GM12878 (cell line): ENCODE measurements around the gene DENND1C. TPM values are rescaled to one million over a fixed set of nuclear protein-coding genes. Genes with fewer than 3 reads are reported as not detected.

Source experiments
- ATAC-seq: fragments of 200-7000 bp; cut with Tn5 transposase; 3 replicates; pipeline ENCODE4 v1.9.1; 2020; ENCODE audit warnings: mild to moderate bottlenecking, moderate library complexity
- BruUV-seq: library from RNA; stranded (reverse); fragments of 400-500 nt; replicated peaks from 2 replicates; lab custom pipeline; 2021; lab: Mats Ljungman, UMichigan
- CTCF ChIA-PET: fragments of 300-600 bp; sonication (Branson Sonifier 250); formaldehyde crosslinking; extraction: SDS; loops from one replicate; lab custom pipeline; 2021; ENCODE audit warnings: inconsistent platforms; lab: Yijun Ruan, JAX
- POLR2A ChIA-PET: fragments of 350-600 bp; formaldehyde crosslinking; extraction: SDS; loops from one replicate; lab custom pipeline; 2021; ENCODE audit warnings: inconsistent platforms; lab: Charles Lee
- RAD21 ChIA-PET: fragments of 300-600 bp; sonication (Branson Sonifier 250); formaldehyde crosslinking; loops from one replicate; lab custom pipeline; 2023; ENCODE audit warnings: antibody characterized with exemption; ENCODE audit not compliant: unreplicated experiment; lab: Charles Lee
- SMC1A ChIA-PET: fragments of 300-600 bp; sonication (Branson Sonifier 250); formaldehyde crosslinking; loops from one replicate; lab custom pipeline; 2023; ENCODE audit not compliant: unreplicated experiment, uncharacterized antibody; lab: Charles Lee
- DNase-seq: peaks from one replicate; pipeline ENCODE4 v3.0.0-alpha.2; 2011; ENCODE audit warnings: low read depth, low spot score
- FAIRE-seq: peaks from 3 replicates; lab custom pipeline; 2011; peaks lifted over from hg19 to GRCh38; lab: Jason Lieb, UNC
- H2AFZ ChIP-seq: 2 replicates; pipeline ENCODE4 v1.6.0; 2011; ENCODE audit warnings: low read depth, low read length, control low read depth; ENCODE audit not compliant: control insufficient read depth
- H3K27ac ChIP-seq: 2 replicates; pipeline ENCODE4 v1.5.1; 2011; ENCODE audit warnings: control low read depth; ENCODE audit not compliant: control insufficient read depth, insufficient read depth
- H3K27me3 ChIP-seq, 2 experiments: replicated peaks in 1 of 2; 2 replicates each; pipeline versions ENCODE4 v1.6.0 to v1.6.1; 2011; ENCODE audit warnings: low read length in 1 of 2; ENCODE audit not compliant: control insufficient read depth in 2 of 2, insufficient read depth in 2 of 2
- H3K36me3 ChIP-seq, 2 experiments: 2 replicates each; pipeline ENCODE4 v1.5.1; 2011; ENCODE audit warnings: low read length in 1 of 2; ENCODE audit not compliant: control insufficient read depth in 2 of 2, insufficient read depth in 2 of 2
- H3K4me1 ChIP-seq: 2 replicates; pipeline ENCODE4 v1.6.1; 2011; ENCODE audit warnings: mild to moderate bottlenecking, low read length, moderate library complexity, mixed read lengths; ENCODE audit not compliant: control insufficient read depth, insufficient read depth
- H3K4me2 ChIP-seq: 2 replicates; pipeline ENCODE4 v1.6.0; 2011; ENCODE audit warnings: control low read depth; ENCODE audit not compliant: control insufficient read depth, insufficient read depth
- H3K4me3 ChIP-seq: fragments of 200-600 bp; sonication (generic); 2 replicates; pipeline ENCODE4 v1.5.1; 2016
- H3K79me2 ChIP-seq: 2 replicates; pipeline ENCODE4 v1.6.0; 2011; ENCODE audit warnings: low read length; ENCODE audit not compliant: control insufficient read depth, insufficient read depth
- H3K9ac ChIP-seq: 2 replicates; pipeline ENCODE4 v1.8.0; 2011; ENCODE audit warnings: low read length, control low read depth, mixed read lengths; ENCODE audit not compliant: control insufficient read depth, insufficient read depth
- H3K9me3 ChIP-seq: replicated peaks from 3 replicates; pipeline ENCODE4 v1.5.1; 2011; ENCODE audit warnings: mild to moderate bottlenecking, low read length; ENCODE audit not compliant: control insufficient read depth, insufficient read depth
- H4K20me1 ChIP-seq: 2 replicates; pipeline ENCODE4 v1.6.0; 2011; ENCODE audit not compliant: control insufficient read depth, insufficient read depth
- BHLHE40 ChIP-seq, 2 experiments: fragments of 450-650 bp in 1 of 2; IDR thresholded peaks; 2 replicates each; pipeline ENCODE4 v1.6.1; 2011 to 2017; ENCODE audit warnings: low read depth in 2 of 2, borderline replicate concordance in 1 of 2, improper control_type of control experiment in 1 of 2, low read length in 1 of 2, mild to moderate bottlenecking in 1 of 2
- ETV6 ChIP-seq, 2 experiments: fragments of 450-650 bp in 1 of 2; IDR thresholded peaks in 1 of 2; conservative IDR thresholded peaks in 1 of 2; 2 replicates each; pipeline ENCODE4 v1.6.1; 2014; ENCODE audit warnings: antibody characterized with exemption in 1 of 2, borderline replicate concordance in 1 of 2, low read depth in 1 of 2, mild to moderate bottlenecking in 1 of 2, moderate library complexity in 1 of 2
- IRF4 ChIP-seq: IDR thresholded peaks from 2 replicates; pipeline ENCODE4 v1.6.1; 2011; ENCODE audit warnings: low read depth, low read length
- NFXL1 ChIP-seq: fragments of 450-650 bp; IDR thresholded peaks from 2 replicates; pipeline ENCODE4 v1.6.1; 2017; ENCODE audit warnings: antibody characterized with exemption, mild to moderate bottlenecking, borderline replicate concordance
- POLR2AphosphoS2 ChIP-seq: IDR thresholded peaks from 2 replicates; pipeline ENCODE4 v1.6.1; 2011; ENCODE audit warnings: low read depth, mild to moderate bottlenecking, low read length, improper control_type of control experiment, moderate library complexity
- SUPT20H ChIP-seq: IDR thresholded peaks from 2 replicates; pipeline ENCODE4 v1.6.1; 2011; ENCODE audit warnings: low read depth, mild to moderate bottlenecking, low read length, moderate library complexity, borderline replicate concordance; ENCODE audit not compliant: control insufficient read depth
- WGBS: methylation state at CpG from one replicate; pipeline ENCODE4 v1.1.6; 2016; ENCODE audit warnings: low lambda C conversion rate; ENCODE audit not compliant: insufficient replicate concordance, insufficient coverage; ENCODE audit errors: missing lambda C conversion rate; 5-methylcytosine and 5-hydroxymethylcytosine counted together
- in situ Hi-C: fragments of 300-500 bp; cut with MboI; formaldehyde crosslinking; loops from 9 replicates; pipeline ENCODE4 v1.14.3; 2018; ENCODE audit warnings: mixed read lengths
- intact Hi-C: fragments of 100-400 bp; cut with micrococcal nuclease; formaldehyde crosslinking; loops from one replicate; pipeline ENCODE4 v1.14.2; 2022; ENCODE audit not compliant: unreplicated experiment
- polyA plus RNA-seq, 11 experiments: library from polyadenylated mRNA; depleted of rRNA in 4 of 11; unstranded in 6 of 11; stranded (reverse) in 5 of 11; fragments of >200 nt; fragmentation: Nextera tagmentation in 4 of 11; fragmentation: Illumina TruSeq in 1 of 11; extraction: Ambion mirVana in 4 of 11; extraction: Trizol in 1 of 11; gene quantifications; 1 replicate in 1 of 11; 2 replicates in 10 of 11; pipeline versions ENCODE4 v1.2.1 to v1.2.3, GENCODE V29; 2011 to 2016; ENCODE audit warnings: inconsistent platforms in 2 of 11, missing spikeins in 2 of 11, low read depth in 1 of 11
- total RNA-seq, 4 experiments: library from RNA; depleted of rRNA in 3 of 4; stranded (reverse); fragments of >200 nt in 3 of 4; fragmentation: Illumina TruSeq in 1 of 4; extraction: Trizol in 1 of 4; gene quantifications; 2 replicates each; pipeline versions ENCODE4 v1.2.1 to v1.2.3, GENCODE V29; 2013 to 2021
- TF ChIP-seq, protein P1 (sequence below), 3 experiments: IDR thresholded peaks in 2 of 3; conservative IDR thresholded peaks in 1 of 3; 2 replicates each; pipeline ENCODE4 v1.5.1; 2011; ENCODE audit warnings: low read depth in 3 of 3, low read length in 3 of 3, mild to moderate bottlenecking in 3 of 3, control low read depth in 2 of 3, moderate library complexity in 2 of 3, inconsistent platforms in 1 of 3, mixed read lengths in 1 of 3; ENCODE audit not compliant: control insufficient read depth in 2 of 3, insufficient read depth in 1 of 3; ENCODE audit errors: extremely low read depth in 1 of 3
- TF ChIP-seq, protein P2 (sequence below): fragments of 450-650 bp; IDR thresholded peaks from 2 replicates; pipeline ENCODE4 v1.6.1; 2017; ENCODE audit warnings: mild to moderate bottlenecking, low read depth, inconsistent platforms; ENCODE audit not compliant: poor library complexity, severe bottlenecking
- TF ChIP-seq, protein P3 (sequence below): IDR thresholded peaks from 2 replicates; pipeline ENCODE4 v1.6.1; 2011; ENCODE audit warnings: low read depth, low read length, improper control_type of control experiment, borderline replicate concordance
- TF ChIP-seq, protein P4 (sequence below): fragments of 450-650 bp; formaldehyde crosslinking; IDR thresholded peaks from 2 replicates; pipeline ENCODE4 v1.4.0; 2020; ENCODE audit warnings: mild to moderate bottlenecking, moderate library complexity

Gene DENND1C
- total and polyA plus RNA-seq, 10 of the 15 experiments (the other 5 are each of a cell fraction or from before 2014, with no cell fraction given): 2.4 to 54.3 (median 32.7) TPM

DNA sequence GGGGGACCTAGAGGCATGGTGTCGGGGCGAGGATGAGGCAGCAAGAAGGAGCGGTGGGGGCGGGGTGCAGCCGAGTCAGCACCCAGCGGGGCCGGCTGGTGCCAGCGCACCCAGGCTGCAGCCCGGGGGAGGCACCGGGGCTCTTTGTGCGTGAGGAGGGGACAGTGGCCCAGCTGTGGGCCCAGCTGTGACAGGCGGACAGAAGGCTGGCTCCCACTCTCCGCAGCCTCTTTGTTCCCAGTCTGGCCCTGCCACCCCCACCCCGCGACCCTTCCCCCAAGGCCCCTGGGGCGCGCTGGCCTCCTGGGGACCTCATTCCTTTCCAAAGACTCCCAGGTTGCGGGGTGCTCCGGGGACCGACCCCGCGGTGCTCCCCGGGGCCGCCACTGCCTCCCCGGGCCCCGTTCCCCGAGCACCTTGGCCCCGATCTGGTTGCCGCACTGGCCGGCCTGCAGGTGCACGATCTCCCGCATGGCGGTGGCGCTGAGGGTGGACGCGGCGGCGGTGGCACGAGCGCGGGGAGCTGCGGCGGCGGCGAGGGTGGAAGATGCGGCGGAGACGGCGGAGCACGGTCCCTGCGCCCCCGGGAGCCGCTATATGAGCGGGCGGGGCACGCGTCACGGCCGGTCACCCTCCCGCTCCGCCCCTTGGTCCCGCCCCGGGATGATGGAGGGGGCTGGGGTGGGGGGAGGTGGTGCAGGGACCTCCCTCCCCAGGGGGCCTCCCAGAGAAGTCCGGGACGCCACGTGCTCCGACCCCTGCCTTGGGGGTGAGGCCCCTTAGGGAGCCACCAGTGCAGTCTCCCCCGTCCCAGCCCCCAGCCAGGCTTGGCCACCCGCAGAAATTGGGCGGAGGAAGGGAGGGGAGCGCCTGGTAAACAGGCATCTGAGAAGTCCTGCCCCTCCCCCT, 20.4 kb upstream of the DENND1C start, which contains the start of gene TUBB4A:
TSS of gene TUBB4A (minus strand) at position 570 of the 909 bp plus-strand sequence. CDS start at position 473, 97 bp downstream.
- POLR2A ChIA-PET: interaction anchor here (0.6 to 0.7 kb wide), 2 partner anchors 39 to 97 kb away, joined by 3 to 5 read pairs; no protein-coding TSS in a partner anchor
- H3K4me1 ChIP-seq: peaks cover 2% of the 10 kb centered on the region
- DNase-seq (no peak), FAIRE-seq (no peak), ATAC-seq (peak; percentile 77)
- SMC1A ChIA-PET: interaction anchor here (1.0 kb wide), 1 partner anchor 21 kb away, joined by 3 read pairs; the partner anchor contains the start of gene DENND1C
- H4K20me1 ChIP-seq: no peaks in the 10 kb centered on the region
- no peak within 1 kb of the TSS for H3K27ac ChIP-seq
- H3K4me3 ChIP-seq: peak within 1 kb of the TSS; percentile 71
- peak within 1 kb of the TSS; percentile 72 for H2AFZ ChIP-seq
- H3K36me3 ChIP-seq: no peaks in the 10 kb centered on the region
- no peaks in the 10 kb centered on the region for H3K9me3 ChIP-seq
- CTCF ChIA-PET: interaction anchor here (0.6 to 1.7 kb wide), 6 partner anchors 14 to 454 kb away, joined by 3 to 5 read pairs (median 3); partner anchors contain the start of gene DENND1C
- H3K27me3 ChIP-seq: peaks cover 0 to 2% of the 10 kb centered on the region in 2 experiments; a peak in 3 of 4 replicates
- RAD21 ChIA-PET: interaction anchor here (1.2 to 3.5 kb wide), 2 partner anchors 20 to 376 kb away, joined by 4 to 18 read pairs; partner anchors contain the start of gene DENND1C
- in situ Hi-C loops: no loop called here
- H3K79me2 ChIP-seq: no peaks in the 10 kb centered on the region
- H3K9ac ChIP-seq: peak within 1 kb of the TSS; percentile 22; the same call in 1 of the 2 replicates
- BruUV-seq: no TSS peak
- 2% methylated on average over 19 of the region's 71 CpGs for WGBS
- peak within 1 kb of the TSS; percentile 87 for H3K4me2 ChIP-seq
- intact Hi-C loops: loop anchor here (10.0 kb wide), 2 partner anchors 107 to 337 kb away; partner anchors contain the start of gene GTF2F1
- TF ChIP-seq, protein P1, sequence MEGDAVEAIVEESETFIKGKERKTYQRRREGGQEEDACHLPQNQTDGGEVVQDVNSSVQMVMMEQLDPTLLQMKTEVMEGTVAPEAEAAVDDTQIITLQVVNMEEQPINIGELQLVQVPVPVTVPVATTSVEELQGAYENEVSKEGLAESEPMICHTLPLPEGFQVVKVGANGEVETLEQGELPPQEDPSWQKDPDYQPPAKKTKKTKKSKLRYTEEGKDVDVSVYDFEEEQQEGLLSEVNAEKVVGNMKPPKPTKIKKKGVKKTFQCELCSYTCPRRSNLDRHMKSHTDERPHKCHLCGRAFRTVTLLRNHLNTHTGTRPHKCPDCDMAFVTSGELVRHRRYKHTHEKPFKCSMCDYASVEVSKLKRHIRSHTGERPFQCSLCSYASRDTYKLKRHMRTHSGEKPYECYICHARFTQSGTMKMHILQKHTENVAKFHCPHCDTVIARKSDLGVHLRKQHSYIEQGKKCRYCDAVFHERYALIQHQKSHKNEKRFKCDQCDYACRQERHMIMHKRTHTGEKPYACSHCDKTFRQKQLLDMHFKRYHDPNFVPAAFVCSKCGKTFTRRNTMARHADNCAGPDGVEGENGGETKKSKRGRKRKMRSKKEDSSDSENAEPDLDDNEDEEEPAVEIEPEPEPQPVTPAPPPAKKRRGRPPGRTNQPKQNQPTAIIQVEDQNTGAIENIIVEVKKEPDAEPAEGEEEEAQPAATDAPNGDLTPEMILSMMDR (IDR thresholded peaks at IDR 0.05 in 2 of 3, conservative IDR thresholded peaks at IDR 0.05 in 1 of 3; ENCODE audit: control insufficient read depth in 2 of 3, extremely low read depth in 1 of 3, insufficient read depth in 1 of 3, low read depth in 3 of 3, low read length in 3 of 3): peak in 1 of 3 experiments; percentile 14; a peak in 1 of 6 replicates
- TF ChIP-seq NFXL1 (peak; percentile 61; the same call in 1 of the 2 replicates), ETV6 (conservative IDR thresholded peaks at IDR 0.05 in 1 of 2, IDR thresholded peaks at IDR 0.05 in 1 of 2; ENCODE audit: borderline replicate concordance in 1 of 2, low read depth in 1 of 2) (no peak), SUPT20H (no peak), IRF4 (no peak), BHLHE40 (IDR thresholded peaks at IDR 0.05; ENCODE audit: borderline replicate concordance in 1 of 2, low read depth in 2 of 2, low read length in 1 of 2) (peak in 1 of 2 experiments; percentile 85; a peak in 2 of 4 replicates), POLR2AphosphoS2 (no peak)
- TF ChIP-seq, protein P2, sequence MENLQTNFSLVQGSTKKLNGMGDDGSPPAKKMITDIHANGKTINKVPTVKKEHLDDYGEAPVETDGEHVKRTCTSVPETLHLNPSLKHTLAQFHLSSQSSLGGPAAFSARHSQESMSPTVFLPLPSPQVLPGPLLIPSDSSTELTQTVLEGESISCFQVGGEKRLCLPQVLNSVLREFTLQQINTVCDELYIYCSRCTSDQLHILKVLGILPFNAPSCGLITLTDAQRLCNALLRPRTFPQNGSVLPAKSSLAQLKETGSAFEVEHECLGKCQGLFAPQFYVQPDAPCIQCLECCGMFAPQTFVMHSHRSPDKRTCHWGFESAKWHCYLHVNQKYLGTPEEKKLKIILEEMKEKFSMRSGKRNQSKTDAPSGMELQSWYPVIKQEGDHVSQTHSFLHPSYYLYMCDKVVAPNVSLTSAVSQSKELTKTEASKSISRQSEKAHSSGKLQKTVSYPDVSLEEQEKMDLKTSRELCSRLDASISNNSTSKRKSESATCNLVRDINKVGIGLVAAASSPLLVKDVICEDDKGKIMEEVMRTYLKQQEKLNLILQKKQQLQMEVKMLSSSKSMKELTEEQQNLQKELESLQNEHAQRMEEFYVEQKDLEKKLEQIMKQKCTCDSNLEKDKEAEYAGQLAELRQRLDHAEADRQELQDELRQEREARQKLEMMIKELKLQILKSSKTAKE: no peak
- TF ChIP-seq, protein P3, sequence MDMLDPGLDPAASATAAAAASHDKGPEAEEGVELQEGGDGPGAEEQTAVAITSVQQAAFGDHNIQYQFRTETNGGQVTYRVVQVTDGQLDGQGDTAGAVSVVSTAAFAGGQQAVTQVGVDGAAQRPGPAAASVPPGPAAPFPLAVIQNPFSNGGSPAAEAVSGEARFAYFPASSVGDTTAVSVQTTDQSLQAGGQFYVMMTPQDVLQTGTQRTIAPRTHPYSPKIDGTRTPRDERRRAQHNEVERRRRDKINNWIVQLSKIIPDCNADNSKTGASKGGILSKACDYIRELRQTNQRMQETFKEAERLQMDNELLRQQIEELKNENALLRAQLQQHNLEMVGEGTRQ: no peak
- TF ChIP-seq, protein P4, sequence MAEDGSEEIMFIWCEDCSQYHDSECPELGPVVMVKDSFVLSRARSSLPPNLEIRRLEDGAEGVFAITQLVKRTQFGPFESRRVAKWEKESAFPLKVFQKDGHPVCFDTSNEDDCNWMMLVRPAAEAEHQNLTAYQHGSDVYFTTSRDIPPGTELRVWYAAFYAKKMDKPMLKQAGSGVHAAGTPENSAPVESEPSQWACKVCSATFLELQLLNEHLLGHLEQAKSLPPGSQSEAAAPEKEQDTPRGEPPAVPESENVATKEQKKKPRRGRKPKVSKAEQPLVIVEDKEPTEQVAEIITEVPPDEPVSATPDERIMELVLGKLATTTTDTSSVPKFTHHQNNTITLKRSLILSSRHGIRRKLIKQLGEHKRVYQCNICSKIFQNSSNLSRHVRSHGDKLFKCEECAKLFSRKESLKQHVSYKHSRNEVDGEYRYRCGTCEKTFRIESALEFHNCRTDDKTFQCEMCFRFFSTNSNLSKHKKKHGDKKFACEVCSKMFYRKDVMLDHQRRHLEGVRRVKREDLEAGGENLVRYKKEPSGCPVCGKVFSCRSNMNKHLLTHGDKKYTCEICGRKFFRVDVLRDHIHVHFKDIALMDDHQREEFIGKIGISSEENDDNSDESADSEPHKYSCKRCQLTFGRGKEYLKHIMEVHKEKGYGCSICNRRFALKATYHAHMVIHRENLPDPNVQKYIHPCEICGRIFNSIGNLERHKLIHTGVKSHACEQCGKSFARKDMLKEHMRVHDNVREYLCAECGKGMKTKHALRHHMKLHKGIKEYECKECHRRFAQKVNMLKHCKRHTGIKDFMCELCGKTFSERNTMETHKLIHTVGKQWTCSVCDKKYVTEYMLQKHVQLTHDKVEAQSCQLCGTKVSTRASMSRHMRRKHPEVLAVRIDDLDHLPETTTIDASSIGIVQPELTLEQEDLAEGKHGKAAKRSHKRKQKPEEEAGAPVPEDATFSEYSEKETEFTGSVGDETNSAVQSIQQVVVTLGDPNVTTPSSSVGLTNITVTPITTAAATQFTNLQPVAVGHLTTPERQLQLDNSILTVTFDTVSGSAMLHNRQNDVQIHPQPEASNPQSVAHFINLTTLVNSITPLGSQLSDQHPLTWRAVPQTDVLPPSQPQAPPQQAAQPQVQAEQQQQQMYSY (CRISPR knock-in tag): no peak
